Activated gamma-delta T cell (primary cell): Measurements from ENCODE around the gene KLHL29.

Experiments
- DNase-seq: peaks from one replicate; lab custom pipeline; 2025; lab: John Stamatoyannopoulos, UW

Gene KLHL29

GRCh38 chr2:23449413-23449812 lies 64.4 kb downstream of the KLHL29 start:
- no peak for DNase-seq

GRCh38 chr2:23449831-23450331 lies 64.9 kb downstream of the KLHL29 start:
- DNase-seq = no peak

- DNase-seq = no peak
These were observed 67.4 kb downstream of the KLHL29 start for GRCh38 chr2:23452372-23452771.

- no peak for DNase-seq
These were observed 68.0 kb downstream of the KLHL29 start for GRCh38 chr2:23452853-23453420.

- DNase-seq = no peak
These were observed 68.5 kb downstream of the KLHL29 start for GRCh38 chr2:23453432-23453831.

GRCh38 chr2:23453836-23454460 lies 69.0 kb downstream of the KLHL29 start:
- no peak for DNase-seq

GRCh38 chr2:23454501-23455120 lies 69.6 kb downstream of the KLHL29 start:
- DNase-seq = no peak

- DNase-seq = no peak
These were observed 71.4 kb downstream of the KLHL29 start for GRCh38 chr2:23456396-23456795.

- no peak for DNase-seq
These were observed 72.1 kb downstream of the KLHL29 start for GRCh38 chr2:23456881-23457760.

- DNase-seq = no peak
These were observed 73.2 kb downstream of the KLHL29 start for GRCh38 chr2:23457990-23458682.

GRCh38 chr2:23459032-23459431 lies 74.1 kb downstream of the KLHL29 start:
- no peak for DNase-seq

- DNase-seq = no peak
These were observed 75.2 kb downstream of the KLHL29 start for GRCh38 chr2:23460228-23460627.

- DNase-seq = no peak
These were observed 76.0 kb downstream of the KLHL29 start for GRCh38 chr2:23460993-23461392.

GRCh38 chr2:23464156-23464555 lies 79.2 kb downstream of the KLHL29 start:
- no peak for DNase-seq

- DNase-seq = no peak
These were observed 80.0 kb downstream of the KLHL29 start for GRCh38 chr2:23464905-23465537.

- no peak for DNase-seq
These were observed 81.0 kb downstream of the KLHL29 start for GRCh38 chr2:23465936-23466335.

- DNase-seq = no peak
These were observed 82.6 kb downstream of the KLHL29 start for GRCh38 chr2:23467618-23468017.

GRCh38 chr2:23468474-23469141 lies 83.6 kb downstream of the KLHL29 start:
- DNase-seq = no peak

GRCh38 chr2:23469142-23469540 lies 84.2 kb downstream of the KLHL29 start:
- DNase-seq = no peak

GRCh38 chr2:23475036-23475435 lies 90.1 kb downstream of the KLHL29 start:
- DNase-seq = no peak

- no peak for DNase-seq
These were observed 90.5 kb downstream of the KLHL29 start for GRCh38 chr2:23475473-23475872.
